GM18498 (cell line): ENCODE data around the gene SALL3.
"Not testable (repeated sequence)": the region's sequence is repeated elsewhere in the genome, so short reads cannot be mapped to it uniquely, and the experiment has no call there.

Experiments used
- ATAC-seq: cut with Tn5 transposase; IDR thresholded peaks from one replicate; pipeline ENCODE4 v1.9.1; 2021; ENCODE audit warnings: mild to moderate bottlenecking, moderate library complexity; ENCODE audit not compliant: unreplicated experiment

SALL3 gene

GRCh38 chr18:78964727-78965126, 14.9 kb upstream of the SALL3 start:
- not testable (repeated sequence) for ATAC-seq

DNA sequence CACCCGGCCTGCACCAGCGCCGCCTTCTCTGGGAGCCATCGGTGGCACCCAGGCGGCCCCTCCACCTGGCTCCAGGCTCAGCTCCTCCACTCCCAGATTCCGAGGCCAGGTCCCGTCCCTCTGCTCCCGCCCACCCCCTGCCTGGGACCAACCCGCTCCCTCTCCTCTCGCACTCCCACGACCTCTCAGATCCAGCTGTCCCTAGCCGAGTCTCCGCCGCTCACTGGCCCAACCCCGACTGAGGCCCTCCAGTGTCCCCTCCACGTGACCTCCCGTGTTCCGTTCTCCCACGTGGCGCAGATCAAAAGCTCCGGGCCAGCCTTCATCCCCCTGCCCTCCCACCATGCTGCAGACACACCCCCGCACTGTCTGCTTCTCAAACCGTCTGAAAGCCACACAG, 14.4 kb upstream of the SALL3 start:
- ATAC-seq = no peak

DNA sequence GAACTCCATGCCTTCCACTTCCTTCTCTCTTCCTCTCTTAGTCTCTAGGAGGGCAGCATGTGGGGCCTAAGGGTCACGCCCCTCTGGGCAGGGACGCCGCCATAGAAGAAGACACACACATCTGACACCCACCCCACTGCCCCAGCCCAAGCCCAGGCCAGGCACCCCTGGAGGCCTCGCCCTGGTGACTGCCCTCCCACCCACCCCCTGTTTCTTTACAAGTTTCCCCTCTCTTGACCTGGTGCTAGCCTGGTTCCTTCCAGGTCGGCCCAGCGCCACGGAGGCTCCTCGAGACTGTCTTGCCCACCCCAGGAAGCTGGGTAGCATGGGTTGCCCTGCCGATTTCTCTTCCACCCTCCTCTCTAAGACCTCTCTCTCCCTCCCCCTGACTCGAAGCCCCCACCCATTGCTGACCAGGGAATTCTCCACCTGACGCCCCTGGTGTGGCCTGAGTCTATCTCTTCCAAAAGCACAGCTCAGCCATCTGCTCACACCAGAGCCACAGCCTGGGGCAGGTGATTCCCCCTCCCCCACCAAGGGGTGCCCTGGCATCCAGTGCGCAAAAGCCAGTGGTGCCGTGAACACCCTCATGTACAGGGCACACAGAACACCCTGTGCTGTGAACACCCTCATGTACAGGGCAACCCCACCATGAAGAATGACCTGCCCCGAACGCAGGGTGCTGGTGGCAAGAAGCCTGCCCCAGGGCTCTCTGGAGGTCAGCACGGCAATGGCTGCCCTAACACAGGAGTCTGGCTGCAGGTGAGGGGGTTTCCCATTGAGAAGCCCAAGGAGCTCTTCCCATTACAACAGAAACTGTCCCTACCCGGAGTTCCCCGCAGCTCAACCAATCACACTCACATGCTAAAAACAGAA, 13.5 kb upstream of the SALL3 start:
- ATAC-seq = no peak

- no peak for ATAC-seq
Observed at GRCh38 chr18:78966793-78967106, 12.9 kb upstream of the SALL3 start.

DNA sequence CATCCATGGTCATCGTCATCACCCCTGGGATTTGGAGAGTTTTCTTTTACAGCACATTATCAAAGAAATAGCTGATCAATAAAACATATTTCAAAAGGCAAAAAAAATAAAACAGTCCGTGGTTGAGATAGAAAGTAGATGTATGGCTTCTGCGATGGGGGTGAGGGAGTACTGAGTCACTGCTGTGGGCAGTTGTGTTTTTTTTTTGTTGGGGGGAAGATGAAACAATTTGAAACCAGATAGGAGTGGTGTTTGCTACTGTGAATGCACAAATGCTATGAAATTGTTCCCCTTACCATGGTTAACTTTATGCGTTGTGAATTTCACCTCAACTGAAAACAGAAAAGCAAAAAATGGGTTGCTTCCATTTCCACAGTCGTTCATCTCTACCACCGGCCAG, 11.9 kb upstream of the SALL3 start:
- ATAC-seq = no peak

GRCh38 chr18:78969574-78970315, 9.9 kb upstream of the SALL3 start:
- ATAC-seq = no peak

- ATAC-seq = no peak
Observed at GRCh38 chr18:78970774-78971333, 8.8 kb upstream of the SALL3 start.

DNA sequence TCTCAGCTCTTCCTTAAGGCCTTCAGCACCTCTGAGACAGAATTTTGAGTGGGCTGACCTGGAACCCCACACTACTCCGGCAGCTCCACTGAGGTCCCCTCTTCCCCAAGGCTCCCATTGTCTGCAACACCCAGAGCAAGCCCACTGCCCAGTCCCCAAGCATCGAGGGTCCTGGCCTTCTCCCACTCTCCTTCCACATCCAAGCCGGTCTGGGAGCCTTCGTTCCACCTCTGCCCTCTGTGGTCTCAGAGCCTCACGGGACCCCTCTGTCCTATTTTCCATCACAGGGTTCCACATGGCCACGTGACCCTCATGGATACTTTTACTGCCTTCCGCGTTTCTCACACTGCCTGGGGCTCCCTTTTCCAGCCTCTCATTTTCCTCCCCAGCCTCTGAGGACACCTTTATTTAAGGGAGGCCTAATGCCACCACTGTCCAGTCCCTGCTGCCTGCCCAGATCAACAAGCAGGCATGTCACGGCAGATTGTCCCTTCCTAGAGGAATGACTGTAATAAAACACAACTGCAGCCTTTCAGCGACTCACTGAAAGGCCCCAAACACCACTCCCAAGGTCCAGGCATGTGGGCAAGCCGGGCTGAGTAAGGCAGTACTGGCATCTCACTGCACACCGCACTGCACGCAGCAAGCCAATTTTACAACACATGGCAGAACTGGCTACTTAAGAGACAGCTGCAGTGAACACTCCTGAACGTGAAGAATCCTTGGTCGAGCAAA, 7.9 kb upstream of the SALL3 start:
- no peak for ATAC-seq

- no peak for ATAC-seq
Observed at GRCh38 chr18:78972385-78972918, 7.2 kb upstream of the SALL3 start.

- no peak for ATAC-seq
Observed at GRCh38 chr18:78972930-78973331, 6.7 kb upstream of the SALL3 start.

GRCh38 chr18:78973357-78974083, 6.1 kb upstream of the SALL3 start:
- ATAC-seq = no peak

DNA sequence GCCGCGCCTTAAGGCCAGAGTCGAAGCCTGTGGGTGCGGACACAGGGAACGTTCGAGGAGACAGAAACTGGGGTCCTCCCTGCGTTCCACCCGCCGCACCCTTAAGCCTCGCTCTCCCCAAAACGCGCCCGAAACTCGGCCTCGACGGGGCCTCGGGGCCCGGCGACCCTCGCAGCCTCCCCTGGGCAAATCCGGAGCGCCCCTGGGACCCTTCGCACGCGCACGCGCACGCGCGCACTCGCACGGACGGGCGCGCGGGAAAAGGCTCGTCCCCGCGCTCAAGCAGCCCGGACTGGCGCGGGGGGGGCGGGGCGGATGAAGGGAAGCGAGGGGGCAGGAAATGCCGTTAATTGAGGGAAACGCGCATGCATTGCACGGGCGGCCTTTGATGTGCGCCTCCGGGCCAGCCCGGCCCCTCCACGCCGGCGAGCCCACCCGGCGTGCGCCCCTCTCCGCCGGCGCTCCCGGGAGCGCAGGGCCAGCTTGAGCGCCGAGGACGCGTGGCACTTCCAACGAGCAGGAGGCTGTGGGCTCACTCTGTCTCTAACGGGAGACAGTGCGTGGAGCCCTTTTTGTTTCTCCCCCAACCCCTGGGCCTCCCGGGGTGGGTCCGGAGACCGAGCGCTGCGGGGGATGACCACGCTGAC, 5.4 kb upstream of the SALL3 start:
- ATAC-seq = no peak

- no peak for ATAC-seq
Observed at GRCh38 chr18:78975292-78975691, 4.3 kb upstream of the SALL3 start.

GRCh38 chr18:78975699-78976335, 3.8 kb upstream of the SALL3 start:
- no peak for ATAC-seq

- no peak for ATAC-seq
Observed at GRCh38 chr18:78976765-78977636, 2.6 kb upstream of the SALL3 start.

DNA sequence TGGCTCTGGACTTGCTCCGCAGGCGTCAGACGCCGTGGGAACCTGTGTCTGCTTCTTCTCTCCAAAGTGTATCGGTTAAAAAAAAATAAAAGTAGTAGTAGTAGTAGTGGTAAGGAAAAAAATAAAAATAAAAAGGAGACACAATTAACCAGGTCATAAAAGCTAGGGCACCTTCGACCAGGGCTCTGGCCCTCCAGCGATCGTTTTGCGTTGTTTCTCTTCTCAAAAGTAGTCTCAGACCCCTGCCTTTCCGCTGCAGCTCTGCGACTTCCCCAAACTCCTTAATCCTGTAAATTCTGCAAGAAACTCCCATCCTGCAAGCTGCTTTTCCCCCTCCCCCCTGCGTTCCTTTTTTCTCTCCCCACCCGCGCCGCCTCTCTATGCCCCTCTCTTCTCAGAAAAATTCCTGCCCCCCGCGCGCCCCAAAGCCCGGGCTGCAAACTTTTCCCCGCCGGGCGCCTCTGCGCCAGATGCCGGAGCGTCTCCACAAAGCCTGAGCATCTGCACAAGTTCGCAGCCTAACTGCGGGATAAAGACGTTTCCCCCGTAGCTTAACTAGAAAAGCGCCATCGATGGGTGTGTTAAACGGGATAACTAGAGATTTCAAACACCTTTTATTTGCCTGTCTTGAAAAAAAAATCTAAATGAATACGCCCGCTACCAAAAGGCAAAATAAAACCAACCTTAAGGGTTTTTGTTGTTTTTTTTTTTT, 1.8 kb upstream of the SALL3 start:
- no peak for ATAC-seq

DNA sequence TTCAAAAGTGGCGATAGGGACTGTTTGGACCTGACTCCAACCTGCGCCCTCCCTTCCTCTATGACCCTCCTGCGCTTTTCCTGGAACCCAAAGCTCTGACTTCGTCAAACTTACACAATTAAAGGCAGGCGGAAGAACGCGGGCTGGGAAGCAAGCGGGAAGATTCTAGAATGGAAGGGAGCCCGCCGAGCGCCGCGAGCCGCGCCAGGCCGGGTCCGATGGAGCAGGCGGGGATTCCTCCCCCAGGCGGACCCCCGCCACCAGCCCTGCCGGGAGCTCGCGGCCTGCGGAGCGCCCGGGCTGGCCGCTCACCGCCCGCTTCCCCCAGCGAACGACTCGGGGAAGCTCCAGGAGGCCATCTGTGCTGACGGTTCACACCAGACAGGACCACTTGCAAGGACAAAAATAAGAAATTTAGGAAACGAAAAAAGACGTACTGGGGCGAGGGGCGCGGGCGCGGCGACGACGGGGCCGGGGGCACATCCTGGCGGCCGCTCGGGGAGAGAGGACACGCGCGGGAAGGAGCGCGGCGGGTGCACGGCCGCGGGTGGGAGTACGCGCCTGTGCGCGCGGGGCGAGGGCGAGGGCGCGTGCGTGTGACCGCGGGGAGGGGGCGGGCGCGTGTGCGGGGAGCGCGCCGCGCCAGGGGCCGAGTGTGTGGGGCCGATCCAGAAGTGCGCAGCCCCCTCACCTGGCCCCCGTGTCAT, 1.1 kb upstream of the SALL3 start:
- ATAC-seq = no peak
